Transverse colon (tissue), 4 donors: ENCODE results near the gene DSP. TPM values are rescaled to one million over a fixed set of nuclear protein-coding genes. Genes with fewer than 3 reads are reported as not detected.

ENCODE experiments used
- DNase-seq: peaks from one replicate; pipeline ENCODE4 v3.0.0-alpha.2; 2019
- H3K27ac ChIP-seq, 4 donors: fragments of 200-600 bp; sonication (generic); 2 replicates each; pipeline ENCODE4 v1.5.1; 2016 to 2018; ENCODE audit warnings: inconsistent platforms in 4 of 4
- H3K27me3 ChIP-seq: fragments of 200-600 bp; sonication (generic); 2 replicates; pipeline ENCODE4 v1.5.1; 2017; ENCODE audit warnings: inconsistent platforms
- H3K36me3 ChIP-seq, 4 donors: fragments of 200-600 bp; sonication (generic); 2 replicates each; pipeline ENCODE4 v1.5.1; 2017 to 2019; ENCODE audit warnings: inconsistent platforms in 4 of 4
- H3K4me1 ChIP-seq, 4 donors: fragments of 200-600 bp; sonication (generic); 2 replicates each; pipeline ENCODE4 v1.5.1; 2017 to 2020; ENCODE audit warnings: inconsistent platforms in 4 of 4
- H3K4me3 ChIP-seq, 4 donors: fragments of 200-600 bp; sonication (generic); 1 replicate in 1 of 4; 2 replicates in 3 of 4; pipeline versions ENCODE4 v1.5.1 to v1.6.1; 2017 to 2019; ENCODE audit warnings: inconsistent platforms in 4 of 4
- H3K9me3 ChIP-seq, 2 donors: fragments of 200-600 bp; sonication (generic); 2 replicates each; pipeline ENCODE4 v1.5.1; 2017 to 2019; ENCODE audit warnings: inconsistent platforms in 2 of 2
- EP300 ChIP-seq: sonication (generic); formaldehyde crosslinking; IDR thresholded peaks from one replicate; pipeline ENCODE4 v1.6.1; 2017; ENCODE audit warnings: antibody characterized with exemption, low read depth
- POLR2A ChIP-seq: fragments of 450-650 bp; IDR thresholded peaks from one replicate; pipeline ENCODE4 v1.6.1; 2016; ENCODE audit warnings: antibody characterized with exemption, mild to moderate bottlenecking, moderate library complexity
- POLR2AphosphoS5 ChIP-seq, 3 donors: sonication (generic); formaldehyde crosslinking; IDR thresholded peaks; one replicate each; pipeline ENCODE4 v1.6.1; 2016; ENCODE audit warnings: antibody characterized with exemption in 3 of 3
- WGBS, 2 donors: methylation state at CpG; one replicate each; pipeline ENCODE4 v1.1.5; 2018; ENCODE audit warnings: low coverage in 1 of 2; 5-methylcytosine and 5-hydroxymethylcytosine counted together
- in situ Hi-C, 4 donors: fragments of 200-750 bp; cut with MboI; loops; one replicate each; pipeline versions ENCODE4 v1.15.0 to v1.15.1; 2017; ENCODE audit warnings: low sequenced_read_pairs in 3 of 4, low pct_ligation_motif_present in 1 of 4, low pct_unique_long_range_greater_than_20kb in 1 of 4
- intact Hi-C: fragments of 100-400 bp; cut with DNase I; formaldehyde crosslinking; loops from one replicate; pipeline ENCODE4 v1.15.1; 2023; ENCODE audit warnings: low total_unique reads
- total RNA-seq, 4 donors: library from RNA; depleted of rRNA; stranded (reverse); fragments of >200 nt; gene quantifications; one replicate each; pipeline ENCODE4 v1.1.0, GENCODE V29; 2016
- TF ChIP-seq, protein P1 (sequence below), 5 experiments: fragments of 200-600 bp in 3 of 5; fragments of 450-650 bp in 2 of 5; sonication (generic) in 3 of 5; IDR thresholded peaks; 1 replicate in 2 of 5; 2 replicates in 3 of 5; pipeline ENCODE4 v1.5.1; 2016 to 2017; ENCODE audit warnings: antibody characterized with exemption in 5 of 5, inconsistent platforms in 3 of 5, mild to moderate bottlenecking in 2 of 5, moderate library complexity in 1 of 5

DSP gene
- total RNA-seq, 4 donors from 2014 or later: 160 to 243 (median 202) TPM

DNA sequence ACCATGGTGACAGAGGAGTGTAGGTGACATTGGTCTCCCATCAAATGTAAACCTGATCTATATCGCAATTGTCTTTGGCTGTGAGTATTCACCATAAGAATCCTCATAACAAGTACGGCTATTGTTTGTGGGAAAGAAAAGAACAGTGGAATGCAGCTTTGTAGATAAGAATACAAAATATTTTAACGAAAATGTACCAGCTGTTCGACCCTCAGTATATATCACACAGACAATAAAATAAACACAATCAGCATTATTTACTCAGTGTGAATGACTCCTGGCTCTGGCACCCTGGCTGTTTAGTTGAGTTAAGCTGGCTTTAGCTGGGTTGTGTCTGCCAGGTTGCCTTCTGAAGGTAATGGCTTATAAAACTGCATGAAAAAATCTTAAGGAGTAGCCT is 91.9 kb downstream of the DSP start:
- Histone ChIP-seq H3K4me3 (no peak overlapping the region), H3K36me3 (no peaks in the 10 kb centered on the region), H3K27ac (no peak overlapping the region), H3K27me3 (no peaks in the 10 kb centered on the region), H3K9me3 (no peaks in the 10 kb centered on the region), H3K4me1 (peaks cover 0 to 12% (median 0%) of the 10 kb centered on the region in 4 donors)
- TF ChIP-seq, protein P1, sequence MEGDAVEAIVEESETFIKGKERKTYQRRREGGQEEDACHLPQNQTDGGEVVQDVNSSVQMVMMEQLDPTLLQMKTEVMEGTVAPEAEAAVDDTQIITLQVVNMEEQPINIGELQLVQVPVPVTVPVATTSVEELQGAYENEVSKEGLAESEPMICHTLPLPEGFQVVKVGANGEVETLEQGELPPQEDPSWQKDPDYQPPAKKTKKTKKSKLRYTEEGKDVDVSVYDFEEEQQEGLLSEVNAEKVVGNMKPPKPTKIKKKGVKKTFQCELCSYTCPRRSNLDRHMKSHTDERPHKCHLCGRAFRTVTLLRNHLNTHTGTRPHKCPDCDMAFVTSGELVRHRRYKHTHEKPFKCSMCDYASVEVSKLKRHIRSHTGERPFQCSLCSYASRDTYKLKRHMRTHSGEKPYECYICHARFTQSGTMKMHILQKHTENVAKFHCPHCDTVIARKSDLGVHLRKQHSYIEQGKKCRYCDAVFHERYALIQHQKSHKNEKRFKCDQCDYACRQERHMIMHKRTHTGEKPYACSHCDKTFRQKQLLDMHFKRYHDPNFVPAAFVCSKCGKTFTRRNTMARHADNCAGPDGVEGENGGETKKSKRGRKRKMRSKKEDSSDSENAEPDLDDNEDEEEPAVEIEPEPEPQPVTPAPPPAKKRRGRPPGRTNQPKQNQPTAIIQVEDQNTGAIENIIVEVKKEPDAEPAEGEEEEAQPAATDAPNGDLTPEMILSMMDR (IDR thresholded peaks at IDR 0.05): no peak
- no peak for TF ChIP-seq POLR2A
- TF ChIP-seq EP300: no peak
- no peak for TF ChIP-seq POLR2AphosphoS5 (IDR thresholded peaks at IDR 0.05)
- 17 to 37% methylated on average over 4 of the region's 4 CpGs for WGBS, 2 donors
- no peak for DNase-seq
- in situ Hi-C loops: no loop called here
- intact Hi-C loops: no loop called here

DNA sequence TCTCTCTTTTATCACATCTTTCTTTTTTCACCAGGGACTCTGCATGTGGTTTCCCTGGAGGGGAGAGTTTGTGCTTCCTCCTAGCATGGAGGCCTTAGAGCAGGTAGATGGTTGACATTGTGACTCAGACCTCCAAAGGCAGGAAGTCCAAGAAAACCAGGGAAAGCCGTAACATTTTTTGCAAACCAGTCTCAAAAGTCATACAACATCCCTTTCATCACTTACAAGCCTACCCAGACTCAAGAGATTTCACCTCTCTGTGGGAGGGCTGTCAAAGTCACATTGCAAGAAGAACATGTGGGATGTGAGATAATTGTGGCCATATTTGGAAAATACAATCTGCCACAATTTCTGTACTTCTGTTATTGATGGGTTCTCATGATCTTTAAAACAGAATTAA is 94.7 kb downstream of the DSP start:
- H3K36me3 ChIP-seq: no peaks in the 10 kb centered on the region
- DNase-seq: no peak
- in situ Hi-C loops (no loop called here), intact Hi-C loops (no loop called here)
- H3K27me3 ChIP-seq: no peaks in the 10 kb centered on the region
- peaks cover 0 to 9% (median 0%) of the 10 kb centered on the region in 4 donors for H3K4me1 ChIP-seq
- no peak overlapping the region for H3K4me3 ChIP-seq
- TF ChIP-seq EP300: no peak
- TF ChIP-seq POLR2AphosphoS5 (IDR thresholded peaks at IDR 0.05): no peak
- TF ChIP-seq, protein P1 (IDR thresholded peaks at IDR 0.05): no peak
- no peak for TF ChIP-seq POLR2A
- WGBS, 2 donors: 91% methylated on average over 1 of the region's 1 CpG; no CpG with 5 or more reads in 1 of the 2 donors
- H3K27ac ChIP-seq: no peak overlapping the region
- no peaks in the 10 kb centered on the region for H3K9me3 ChIP-seq

Other genes with a start within 250 kb of the DSP start
- gene SSR1, start 228.5 kb upstream of the DSP start, total RNA-seq: 10 to 100 TPM; 12.7 to 68.9 (median 50.3) TPM
- gene CAGE1, start 151.9 kb upstream of the DSP start, total RNA-seq: not detected
- gene RIOK1, start 151.9 kb upstream of the DSP start, total RNA-seq: 10 to 100 TPM in 3 of 4 donors, 1 to 10 TPM in 1; 9.8 to 66.5 (median 23.9) TPM
- gene SNRNP48, start 48.5 kb downstream of the DSP start, total RNA-seq: 10 to 100 TPM in 3 of 4 donors, 1 to 10 TPM in 1; 7.9 to 31.8 (median 16.6) TPM
- 10 to 100 TPM in 1 of 4 donors, 1 to 10 TPM in 3; 1.1 to 12.7 (median 6.7) TPM for gene BMP6, start 184.4 kb downstream of the DSP start, total RNA-seq